Cerebellar cortex (tissue), 1 donor: ENCODE measurements around the gene MBD3L4.
"Not testable (repeated sequence)": the region's sequence is repeated elsewhere in the genome, so short reads cannot be mapped to it uniquely, and the experiment has no call there.

Experiments
- DNase-seq: peaks from one replicate; pipeline ENCODE4 v3.0.0-alpha.2; 2015; ENCODE audit warnings: low spot score

MBD3L4 gene

GRCh38 chr19:7040079-7040478 lies at the start of gene MBD3L4:
Gene MBD3L4 (minus strand): TSS chr19:7040179. CDS start chr19:7040144, 35 bp downstream.
- not testable (repeated sequence) for DNase-seq

GRCh38 chr19:7088999-7089398 lies 49.0 kb upstream of the MBD3L4 start:
- no peak for DNase-seq

- DNase-seq = no peak
Measured at GRCh38 chr19:7083076-7083956, 43.3 kb upstream of the MBD3L4 start.

GRCh38 chr19:7078008-7078407 lies 38.0 kb upstream of the MBD3L4 start:
- DNase-seq = no peak

- no peak for DNase-seq
Measured at GRCh38 chr19:7076151-7076550, 36.2 kb upstream of the MBD3L4 start.

- DNase-seq = no peak
Measured at GRCh38 chr19:7074705-7075282, 34.8 kb upstream of the MBD3L4 start.

GRCh38 chr19:7072541-7072940 lies 32.6 kb upstream of the MBD3L4 start:
- no peak for DNase-seq

- DNase-seq = no peak
Measured at GRCh38 chr19:7069904-7070226, 29.9 kb upstream of the MBD3L4 start.

- peak; percentile 98 for DNase-seq
Measured at GRCh38 chr19:7069042-7069903, 29.3 kb upstream of the MBD3L4 start, which contains the start of gene ZNF557. Gene ZNF557 (plus strand): TSS chr19:7069703. CDS start chr19:7075075, 5,372 bp downstream.

- DNase-seq = no peak
Measured at GRCh38 chr19:7068599-7068998, 28.6 kb upstream of the MBD3L4 start.

- no peak for DNase-seq
Measured at GRCh38 chr19:7067716-7068115, 27.7 kb upstream of the MBD3L4 start.

GRCh38 chr19:7067122-7067521 lies 27.1 kb upstream of the MBD3L4 start:
- not testable (repeated sequence) for DNase-seq

GRCh38 chr19:7063764-7064418 lies 23.9 kb upstream of the MBD3L4 start:
- no peak for DNase-seq

- no peak for DNase-seq
Measured at GRCh38 chr19:7063339-7063738, 23.4 kb upstream of the MBD3L4 start.

- DNase-seq = not testable (repeated sequence)
Measured at GRCh38 chr19:7059977-7060376, 20.0 kb upstream of the MBD3L4 start.

GRCh38 chr19:7058576-7058975 lies 18.6 kb upstream of the MBD3L4 start, which contains the start of gene MBD3L3:
Gene MBD3L3 (minus strand): TSS chr19:7058676. CDS start chr19:7058605, 71 bp downstream.
- DNase-seq = not testable (repeated sequence)

- DNase-seq = not testable (repeated sequence)
Measured at GRCh38 chr19:7056371-7056770, 16.4 kb upstream of the MBD3L4 start.

- DNase-seq = not testable (repeated sequence)
Measured at GRCh38 chr19:7055679-7056078, 15.7 kb upstream of the MBD3L4 start.

GRCh38 chr19:7054635-7055368 lies 14.8 kb upstream of the MBD3L4 start:
- not testable (repeated sequence) for DNase-seq

GRCh38 chr19:7052896-7053295 lies 12.9 kb upstream of the MBD3L4 start:
- DNase-seq = not testable (repeated sequence)

GRCh38 chr19:7051421-7051820 lies 11.4 kb upstream of the MBD3L4 start:
- not testable (repeated sequence) for DNase-seq
